GM12878 (cell line): ENCODE data around the gene ADAM10. TPM values are rescaled to one million over a fixed set of nuclear protein-coding genes. Genes with fewer than 3 reads are reported as not detected.
A peak's percentile ranks its signal among the peaks of the same experiment; 100 is the strongest.

Experiments
- ATAC-seq: fragments of 200-7000 bp; cut with Tn5 transposase; 3 replicates; pipeline ENCODE4 v1.9.1; 2020; ENCODE audit warnings: mild to moderate bottlenecking, moderate library complexity
- BruUV-seq: library from RNA; stranded (reverse); fragments of 400-500 nt; replicated peaks from 2 replicates; lab custom pipeline; 2021; lab: Mats Ljungman, UMichigan
- CTCF ChIA-PET: fragments of 300-600 bp; sonication (Branson Sonifier 250); formaldehyde crosslinking; extraction: SDS; loops from one replicate; lab custom pipeline; 2021; ENCODE audit warnings: inconsistent platforms; lab: Yijun Ruan, JAX
- POLR2A ChIA-PET: fragments of 350-600 bp; formaldehyde crosslinking; extraction: SDS; loops from one replicate; lab custom pipeline; 2021; ENCODE audit warnings: inconsistent platforms; lab: Charles Lee
- RAD21 ChIA-PET: fragments of 300-600 bp; sonication (Branson Sonifier 250); formaldehyde crosslinking; loops from one replicate; lab custom pipeline; 2023; ENCODE audit warnings: antibody characterized with exemption; ENCODE audit not compliant: unreplicated experiment; lab: Charles Lee
- SMC1A ChIA-PET: fragments of 300-600 bp; sonication (Branson Sonifier 250); formaldehyde crosslinking; loops from one replicate; lab custom pipeline; 2023; ENCODE audit not compliant: unreplicated experiment, uncharacterized antibody; lab: Charles Lee
- DNase-seq: peaks from one replicate; pipeline ENCODE4 v3.0.0-alpha.2; 2011; ENCODE audit warnings: low read depth, low spot score
- FAIRE-seq: peaks from 3 replicates; lab custom pipeline; 2011; peaks lifted over from hg19 to GRCh38; lab: Jason Lieb, UNC
- H2AFZ ChIP-seq: 2 replicates; pipeline ENCODE4 v1.6.0; 2011; ENCODE audit warnings: low read depth, low read length, control low read depth; ENCODE audit not compliant: control insufficient read depth
- H3K27ac ChIP-seq: 2 replicates; pipeline ENCODE4 v1.5.1; 2011; ENCODE audit warnings: control low read depth; ENCODE audit not compliant: control insufficient read depth, insufficient read depth
- H3K27me3 ChIP-seq, 2 experiments: replicated peaks in 1 of 2; 2 replicates each; pipeline versions ENCODE4 v1.6.0 to v1.6.1; 2011; ENCODE audit warnings: low read length in 1 of 2; ENCODE audit not compliant: control insufficient read depth in 2 of 2, insufficient read depth in 2 of 2
- H3K36me3 ChIP-seq, 2 experiments: 2 replicates each; pipeline ENCODE4 v1.5.1; 2011; ENCODE audit warnings: low read length in 1 of 2; ENCODE audit not compliant: control insufficient read depth in 2 of 2, insufficient read depth in 2 of 2
- H3K4me1 ChIP-seq: 2 replicates; pipeline ENCODE4 v1.6.1; 2011; ENCODE audit warnings: mild to moderate bottlenecking, low read length, moderate library complexity, mixed read lengths; ENCODE audit not compliant: control insufficient read depth, insufficient read depth
- H3K4me2 ChIP-seq: 2 replicates; pipeline ENCODE4 v1.6.0; 2011; ENCODE audit warnings: control low read depth; ENCODE audit not compliant: control insufficient read depth, insufficient read depth
- H3K4me3 ChIP-seq: fragments of 200-600 bp; sonication (generic); 2 replicates; pipeline ENCODE4 v1.5.1; 2016
- H3K79me2 ChIP-seq: 2 replicates; pipeline ENCODE4 v1.6.0; 2011; ENCODE audit warnings: low read length; ENCODE audit not compliant: control insufficient read depth, insufficient read depth
- H3K9ac ChIP-seq: 2 replicates; pipeline ENCODE4 v1.8.0; 2011; ENCODE audit warnings: low read length, control low read depth, mixed read lengths; ENCODE audit not compliant: control insufficient read depth, insufficient read depth
- H3K9me3 ChIP-seq: replicated peaks from 3 replicates; pipeline ENCODE4 v1.5.1; 2011; ENCODE audit warnings: mild to moderate bottlenecking, low read length; ENCODE audit not compliant: control insufficient read depth, insufficient read depth
- H4K20me1 ChIP-seq: 2 replicates; pipeline ENCODE4 v1.6.0; 2011; ENCODE audit not compliant: control insufficient read depth, insufficient read depth
- BHLHE40 ChIP-seq, 2 experiments: fragments of 450-650 bp in 1 of 2; IDR thresholded peaks; 2 replicates each; pipeline ENCODE4 v1.6.1; 2011 to 2017; ENCODE audit warnings: low read depth in 2 of 2, borderline replicate concordance in 1 of 2, improper control_type of control experiment in 1 of 2, low read length in 1 of 2, mild to moderate bottlenecking in 1 of 2
- E4F1 ChIP-seq: fragments of 450-650 bp; IDR thresholded peaks from 2 replicates; pipeline ENCODE4 v1.6.1; 2018; ENCODE audit warnings: borderline replicate concordance, mild to moderate bottlenecking; ENCODE audit not compliant: partially characterized antibody
- HDAC6 ChIP-seq: fragments of 200-600 bp; sonication (generic); IDR thresholded peaks from one replicate; pipeline ENCODE4 v1.8.0; 2017; ENCODE audit warnings: antibody characterized with exemption; ENCODE audit not compliant: unreplicated experiment
- NRF1 ChIP-seq: conservative IDR thresholded peaks from 2 replicates; pipeline ENCODE4 v1.6.1; 2011; ENCODE audit warnings: mild to moderate bottlenecking, low read depth, low read length, improper control_type of control experiment
- RELA ChIP-seq: fragments of 450-650 bp; IDR thresholded peaks from 2 replicates; pipeline ENCODE4 v1.8.0; 2014; ENCODE audit warnings: borderline replicate concordance; ENCODE audit not compliant: partially characterized antibody
- SIX5 ChIP-seq: IDR thresholded peaks from 2 replicates; pipeline ENCODE4 v1.6.1; 2011; ENCODE audit warnings: mild to moderate bottlenecking, low read depth, low read length, moderate library complexity; ENCODE audit not compliant: severe bottlenecking
- SRF ChIP-seq, 2 experiments: IDR thresholded peaks; 2 replicates each; pipeline ENCODE4 v1.6.1; 2011; ENCODE audit warnings: low read depth in 2 of 2, low read length in 2 of 2, mild to moderate bottlenecking in 1 of 2, moderate library complexity in 1 of 2
- WGBS: methylation state at CpG from one replicate; pipeline ENCODE4 v1.1.6; 2016; ENCODE audit warnings: low lambda C conversion rate; ENCODE audit not compliant: insufficient replicate concordance, insufficient coverage; ENCODE audit errors: missing lambda C conversion rate; 5-methylcytosine and 5-hydroxymethylcytosine counted together
- in situ Hi-C: fragments of 300-500 bp; cut with MboI; formaldehyde crosslinking; loops from 9 replicates; pipeline ENCODE4 v1.14.3; 2018; ENCODE audit warnings: mixed read lengths
- intact Hi-C: fragments of 100-400 bp; cut with micrococcal nuclease; formaldehyde crosslinking; loops from one replicate; pipeline ENCODE4 v1.14.2; 2022; ENCODE audit not compliant: unreplicated experiment
- polyA plus RNA-seq, 11 experiments: library from polyadenylated mRNA; depleted of rRNA in 4 of 11; unstranded in 6 of 11; stranded (reverse) in 5 of 11; fragments of >200 nt; fragmentation: Nextera tagmentation in 4 of 11; fragmentation: Illumina TruSeq in 1 of 11; extraction: Ambion mirVana in 4 of 11; extraction: Trizol in 1 of 11; gene quantifications; 1 replicate in 1 of 11; 2 replicates in 10 of 11; pipeline versions ENCODE4 v1.2.1 to v1.2.3, GENCODE V29; 2011 to 2016; ENCODE audit warnings: inconsistent platforms in 2 of 11, missing spikeins in 2 of 11, low read depth in 1 of 11
- total RNA-seq, 4 experiments: library from RNA; depleted of rRNA in 3 of 4; stranded (reverse); fragments of >200 nt in 3 of 4; fragmentation: Illumina TruSeq in 1 of 4; extraction: Trizol in 1 of 4; gene quantifications; 2 replicates each; pipeline versions ENCODE4 v1.2.1 to v1.2.3, GENCODE V29; 2013 to 2021

Gene ADAM10
- total and polyA plus RNA-seq, 10 of the 15 experiments (the other 5 are each of a cell fraction or from before 2014, with no cell fraction given), result 10.0 to 88.9 (median 51.7) TPM

- no peaks in the 10 kb centered on the region for H3K4me1 ChIP-seq
- FAIRE-seq, result no peak
- CTCF ChIA-PET, result no interaction called here
- SMC1A ChIA-PET, result interaction anchor here (0.5 to 3.3 kb wide), 4 partner anchors 10 to 172 kb away, joined by 3 to 11 read pairs (median 4); no protein-coding TSS in a partner anchor
- DNase-seq, result no peak
- no peaks in the 10 kb centered on the region for H3K27me3 ChIP-seq
- peak in 1 of 2 experiments; percentile 32; a peak in 1 of 4 replicates for TF ChIP-seq BHLHE40 (IDR thresholded peaks at IDR 0.05; ENCODE audit: borderline replicate concordance in 1 of 2, low read depth in 2 of 2, low read length in 1 of 2)
- no peak for TF ChIP-seq SRF (IDR thresholded peaks at IDR 0.05; ENCODE audit: low read depth in 2 of 2, low read length in 2 of 2)
- H3K27ac ChIP-seq, result no peak overlapping the region
- no peak overlapping the region for H3K9ac ChIP-seq
- WGBS, result 95% methylated on average over 6 of the region's 6 CpGs
- in situ Hi-C loops, result no loop called here
- H3K9me3 ChIP-seq, result no peaks in the 10 kb centered on the region; the same call in 2 of the 3 replicates
- no peak overlapping the region for H3K4me3 ChIP-seq
- no peak overlapping the region for H3K4me2 ChIP-seq
- POLR2A ChIA-PET, result interaction anchor here (0.7 kb wide), 1 partner anchor 91 kb away, joined by 4 read pairs; no protein-coding TSS in a partner anchor
- 0 out of 4 replicates have a peak, but pooled peaks cover 0 to 3% of the 10 kb centered on the region in 2 experiments for H3K36me3 ChIP-seq
- no peak overlapping the region for H2AFZ ChIP-seq
- intact Hi-C loops, result no loop called here
- no peaks in the 10 kb centered on the region for H4K20me1 ChIP-seq
- H3K79me2 ChIP-seq, result no peaks in the 10 kb centered on the region
- ATAC-seq, result no peak
- no TSS peak for BruUV-seq
- RAD21 ChIA-PET, result interaction anchor here (1.5 kb wide), 1 partner anchor 23 kb away, joined by 5 read pairs; the partner anchor contains the start of gene MINDY2
Measured at GRCh38 chr15:58793862-58794261, 44.4 kb upstream of the ADAM10 start.

GRCh38 chr15:58788056-58788710 is 38.7 kb upstream of the ADAM10 start:
- Histone ChIP-seq H3K4me3 (no peak overlapping the region), H3K27me3 (no peaks in the 10 kb centered on the region), H3K4me2 (no peak overlapping the region), H3K79me2 (no peaks in the 10 kb centered on the region; the same call in 1 of the 2 replicates), H3K9me3 (no peaks in the 10 kb centered on the region), H3K9ac (no peak overlapping the region), H3K4me1 (no peaks in the 10 kb centered on the region), H3K36me3 (0 out of 4 replicates have a peak, but pooled peaks cover 0 to 3% of the 10 kb centered on the region in 2 experiments), H2AFZ (no peak overlapping the region), H4K20me1 (no peaks in the 10 kb centered on the region), H3K27ac (no peak overlapping the region)
- intact Hi-C loops, result no loop called here
- in situ Hi-C loops, result no loop called here
- DNase-seq (no peak), FAIRE-seq (no peak), ATAC-seq (no peak)
- ChIA-PET RAD21 (no interaction called here), SMC1A (interaction anchor here (0.7 to 1.7 kb wide), 2 partner anchors 10 to 80 kb away, joined by 3 to 5 read pairs; no protein-coding TSS in a partner anchor), CTCF (no interaction called here), POLR2A (interaction anchor here (0.7 to 1.5 kb wide), 2 partner anchors 10 to 1355 kb away, joined by 6 to 13 read pairs; no protein-coding TSS in a partner anchor)
- TF ChIP-seq SIX5 (no peak), NRF1 (no peak), RELA (no peak), E4F1 (no peak), HDAC6 (no peak)
- 100% methylated on average over 3 of the region's 3 CpGs for WGBS
- BruUV-seq, result no TSS peak
